DND-41 (cell line): ENCODE measurements around the gene GUCA1A.

ENCODE experiments used
- ATAC-seq: fragments of 200-7000 bp; cut with Tn5 transposase; 3 replicates; pipeline ENCODE4 v1.9.1; 2021; ENCODE audit warnings: low read depth; ENCODE audit not compliant: insufficient read depth
- DNase-seq: peaks from one replicate; pipeline ENCODE4 v3.0.0-alpha.2; 2020
- H2AFZ ChIP-seq: 2 replicates; pipeline ENCODE4 v1.6.0; 2012; ENCODE audit warnings: low read depth, low read length
- H3K27ac ChIP-seq: 2 replicates; pipeline ENCODE4 v1.5.1; 2012; ENCODE audit warnings: low read length, inconsistent platforms
- H3K27me3 ChIP-seq: fragments of 200-600 bp; sonication (generic); 2 replicates; pipeline ENCODE4 v1.6.0; 2012; ENCODE audit warnings: low read length, mild to moderate bottlenecking, inconsistent platforms; ENCODE audit not compliant: insufficient read depth, poor library complexity
- H3K36me3 ChIP-seq: 2 replicates; pipeline ENCODE4 v1.5.1; 2012; ENCODE audit warnings: low read length, inconsistent platforms; ENCODE audit not compliant: insufficient read depth
- H3K4me1 ChIP-seq: 2 replicates; pipeline ENCODE4 v1.5.1; 2012; ENCODE audit warnings: mild to moderate bottlenecking, low read length; ENCODE audit not compliant: insufficient read depth
- H3K4me2 ChIP-seq: 2 replicates; pipeline ENCODE4 v1.6.0; 2012; ENCODE audit warnings: mild to moderate bottlenecking, moderate library complexity, low read length, inconsistent platforms; ENCODE audit not compliant: insufficient read depth
- H3K4me3 ChIP-seq, 2 experiments: fragments of 200-600 bp in 1 of 2; shearing (Covaris generic) in 1 of 2; 2 replicates each; pipeline ENCODE4 v1.5.1; 2012 to 2016; ENCODE audit warnings: inconsistent platforms in 2 of 2, low read length in 2 of 2, mild to moderate bottlenecking in 2 of 2, low read depth in 1 of 2, moderate library complexity in 1 of 2
- H3K79me2 ChIP-seq: 2 replicates; pipeline ENCODE4 v1.6.0; 2012; ENCODE audit warnings: low read length, inconsistent platforms; ENCODE audit not compliant: insufficient read depth
- H3K9ac ChIP-seq: 2 replicates; pipeline ENCODE4 v1.6.0; 2012; ENCODE audit warnings: low read depth, mild to moderate bottlenecking, inconsistent platforms, low read length, moderate library complexity
- H3K9me3 ChIP-seq: 2 replicates; pipeline ENCODE4 v1.5.1; 2012; ENCODE audit warnings: low read length, moderate library complexity, mild to moderate bottlenecking, inconsistent platforms; ENCODE audit not compliant: insufficient read depth, severe bottlenecking
- H4K20me1 ChIP-seq: 2 replicates; pipeline ENCODE4 v1.6.0; 2012; ENCODE audit warnings: low read length; ENCODE audit not compliant: insufficient read depth
- CTCF ChIP-seq: IDR thresholded peaks from 2 replicates; pipeline ENCODE4 v1.5.1; 2012; ENCODE audit warnings: borderline replicate concordance, low read length, moderate library complexity, mild to moderate bottlenecking; ENCODE audit not compliant: poor library complexity, severe bottlenecking; ENCODE audit errors: extremely low read depth
- EZH2 ChIP-seq: IDR thresholded peaks from 3 replicates; pipeline ENCODE4 v1.6.1; 2012; ENCODE audit warnings: borderline replicate concordance, low read depth, mild to moderate bottlenecking, moderate library complexity, low read length, inconsistent platforms; ENCODE audit not compliant: severe bottlenecking

Gene GUCA1A

GRCh38 chr6:42182101-42182500 lies 8.9 kb downstream of the GUCA1A start:
- DNase-seq = no peak
- Histone ChIP-seq H3K4me2 (no peak overlapping the region), H3K9ac (no peak overlapping the region), H3K4me3 (no peak overlapping the region), H3K27me3 (no peaks in the 10 kb centered on the region), H2AFZ (no peak overlapping the region), H3K36me3 (no peaks in the 10 kb centered on the region), H3K79me2 (no peaks in the 10 kb centered on the region), H3K27ac (no peak overlapping the region), H4K20me1 (no peaks in the 10 kb centered on the region), H3K9me3 (no peaks in the 10 kb centered on the region), H3K4me1 (no peaks in the 10 kb centered on the region)
- ATAC-seq = no peak
- TF ChIP-seq CTCF = no peak
- no peak for TF ChIP-seq EZH2

- no peak overlapping the region for H3K4me2 ChIP-seq
- no peak overlapping the region for H3K9ac ChIP-seq
- H3K27me3 ChIP-seq = no peaks in the 10 kb centered on the region
- DNase-seq = no peak
- H3K4me1 ChIP-seq = no peaks in the 10 kb centered on the region
- no peak overlapping the region for H2AFZ ChIP-seq
- H3K79me2 ChIP-seq = no peaks in the 10 kb centered on the region
- H3K9me3 ChIP-seq = no peaks in the 10 kb centered on the region
- H3K36me3 ChIP-seq = no peaks in the 10 kb centered on the region
- H3K4me3 ChIP-seq = no peak overlapping the region
- H4K20me1 ChIP-seq = no peaks in the 10 kb centered on the region
- H3K27ac ChIP-seq = no peak overlapping the region
- ATAC-seq = no peak
- no peak for TF ChIP-seq EZH2
- no peak for TF ChIP-seq CTCF
These were observed 11.3 kb downstream of the GUCA1A start for GRCh38 chr6:42184475-42184874.

GRCh38 chr6:42185597-42185996 lies 12.4 kb downstream of the GUCA1A start:
- H3K79me2 ChIP-seq = no peaks in the 10 kb centered on the region
- no peaks in the 10 kb centered on the region for H3K27me3 ChIP-seq
- no peaks in the 10 kb centered on the region for H3K9me3 ChIP-seq
- H3K4me3 ChIP-seq = no peak overlapping the region
- DNase-seq (no peak), ATAC-seq (no peak)
- H3K9ac ChIP-seq = no peak overlapping the region
- no peaks in the 10 kb centered on the region for H4K20me1 ChIP-seq
- H3K4me2 ChIP-seq = no peak overlapping the region
- no peak overlapping the region for H3K27ac ChIP-seq
- TF ChIP-seq EZH2 (no peak), CTCF (no peak)
- no peak overlapping the region for H2AFZ ChIP-seq
- H3K36me3 ChIP-seq = no peaks in the 10 kb centered on the region
- H3K4me1 ChIP-seq = no peaks in the 10 kb centered on the region

- no peak for TF ChIP-seq CTCF
- TF ChIP-seq EZH2 = no peak
- ATAC-seq = no peak
- no peak overlapping the region for H3K9ac ChIP-seq
These were observed 15.2 kb downstream of the GUCA1A start for GRCh38 chr6:42188406-42188805.

More at GRCh38 chr6:42188406-42188805, 15.2 kb downstream of the GUCA1A start:
- Histone ChIP-seq H2AFZ (no peak overlapping the region), H3K27me3 (no peaks in the 10 kb centered on the region), H3K36me3 (no peaks in the 10 kb centered on the region), H3K27ac (no peak overlapping the region), H3K4me1 (no peaks in the 10 kb centered on the region), H3K4me2 (no peak overlapping the region), H3K9me3 (no peaks in the 10 kb centered on the region), H4K20me1 (no peaks in the 10 kb centered on the region), H3K4me3 (no peak overlapping the region), H3K79me2 (no peaks in the 10 kb centered on the region)
- no peak for DNase-seq
